MM.1S (cell line): ENCODE results near the gene PURA.
A peak's percentile ranks its signal among the peaks of the same experiment; 100 is the strongest.

Experiments used
- DNase-seq: peaks from one replicate; pipeline ENCODE4 v3.0.0-alpha.2; 2015
- H2AFZ ChIP-seq: fragments of 300-600 bp; sonication (generic); 2 replicates; pipeline ENCODE4 v1.6.0; 2016; ENCODE audit warnings: antibody characterized with exemption, low read length
- H3F3A ChIP-seq: fragments of 300-600 bp; sonication (generic); 2 replicates; pipeline ENCODE4 v1.6.1; 2016; ENCODE audit warnings: mild to moderate bottlenecking, antibody characterized with exemption, low read length, moderate library complexity, mixed read lengths; ENCODE audit not compliant: insufficient read depth
- H3K27ac ChIP-seq: fragments of 300-600 bp; sonication (generic); 2 replicates; pipeline ENCODE4 v1.5.1; 2016; ENCODE audit warnings: mild to moderate bottlenecking, low read length
- H3K27me3 ChIP-seq: fragments of 300-600 bp; sonication (generic); replicated peaks from 2 replicates; pipeline ENCODE4 v1.6.0; 2016; ENCODE audit warnings: low read length; ENCODE audit not compliant: insufficient read depth
- H3K36me3 ChIP-seq: fragments of 300-600 bp; sonication (generic); replicated peaks from 2 replicates; pipeline ENCODE4 v1.6.1; 2016; ENCODE audit warnings: mild to moderate bottlenecking, low read length, mixed read lengths; ENCODE audit not compliant: insufficient read depth
- H3K4me1 ChIP-seq: fragments of 300-600 bp; sonication (generic); 2 replicates; pipeline ENCODE4 v1.6.1; 2016; ENCODE audit warnings: low read length, mixed read lengths
- H3K4me2 ChIP-seq: fragments of 300-600 bp; sonication (generic); 2 replicates; pipeline ENCODE4 v1.6.0; 2016; ENCODE audit warnings: low read depth, low read length
- H3K4me3 ChIP-seq: fragments of 300-600 bp; sonication (generic); 2 replicates; pipeline ENCODE4 v1.5.1; 2016; ENCODE audit warnings: low read length, mixed read lengths
- H3K79me2 ChIP-seq: fragments of 300-600 bp; sonication (generic); 2 replicates; pipeline ENCODE4 v1.6.1; 2016; ENCODE audit warnings: mixed run types, low read length, mixed read lengths
- H3K9ac ChIP-seq: fragments of 300-600 bp; sonication (generic); 2 replicates; pipeline ENCODE4 v1.6.1; 2016; ENCODE audit warnings: low read length, mixed read lengths
- H3K9me2 ChIP-seq: fragments of 300-600 bp; sonication (generic); replicated peaks from 2 replicates; pipeline ENCODE4 v1.6.1; 2016; ENCODE audit warnings: mild to moderate bottlenecking, low read length, mixed read lengths; ENCODE audit not compliant: insufficient read depth
- H3K9me3 ChIP-seq: fragments of 300-600 bp; sonication (generic); replicated peaks from 2 replicates; pipeline ENCODE4 v1.6.1; 2016; ENCODE audit warnings: mild to moderate bottlenecking, low read length, mixed read lengths; ENCODE audit not compliant: insufficient read depth
- H4K20me1 ChIP-seq: fragments of 300-600 bp; sonication (generic); 2 replicates; pipeline ENCODE4 v1.6.1; 2016; ENCODE audit warnings: mild to moderate bottlenecking, low read length, moderate library complexity, mixed read lengths; ENCODE audit not compliant: insufficient read depth
- CTCF ChIP-seq: fragments of 300-600 bp; sonication (generic); IDR thresholded peaks from 2 replicates; pipeline ENCODE4 v1.5.1; 2016; ENCODE audit warnings: antibody characterized with exemption, low read length, mixed read lengths
- EZH2 ChIP-seq: fragments of 300-600 bp; sonication (generic); optimal IDR thresholded peaks from 2 replicates; pipeline ENCODE3; 2017; ENCODE audit warnings: low read depth, mild to moderate bottlenecking, antibody characterized with exemption, low read length, mixed read lengths
- EZH2phosphoT487 ChIP-seq: fragments of 300-600 bp; sonication (generic); IDR thresholded peaks from 2 replicates; pipeline ENCODE4 v1.6.1; 2018; ENCODE audit warnings: antibody characterized with exemption, low read length

Gene PURA

GRCh38 chr5:140116716-140117115 lies 2.8 kb downstream of the PURA start:
- H3K9ac ChIP-seq: no peak overlapping the region
- H3K36me3 ChIP-seq: no peaks in the 10 kb centered on the region
- no peak for TF ChIP-seq EZH2
- no peak for TF ChIP-seq CTCF
- TF ChIP-seq EZH2phosphoT487: no peak
- DNase-seq: no peak
- no peaks in the 10 kb centered on the region for H3K27me3 ChIP-seq
- no peaks in the 10 kb centered on the region for H3K9me2 ChIP-seq
- H2AFZ ChIP-seq: no peak overlapping the region
- H3K4me3 ChIP-seq: no peak overlapping the region
- no peak overlapping the region for H3K4me2 ChIP-seq
- H3K27ac ChIP-seq: no peak overlapping the region
- no peaks in the 10 kb centered on the region for H3K9me3 ChIP-seq
- H3K79me2 ChIP-seq: peaks cover 48% of the 10 kb centered on the region
- H4K20me1 ChIP-seq: peaks cover 5% of the 10 kb centered on the region; the same call in 1 of the 2 replicates
- 0 out of 2 replicates have a peak, but pooled peaks cover 8% of the 10 kb centered on the region for H3K4me1 ChIP-seq
- H3F3A ChIP-seq: peaks cover 11% of the 10 kb centered on the region

GRCh38 chr5:140117523-140117922 lies 3.6 kb downstream of the PURA start:
- Histone ChIP-seq H3K4me2 (no peak overlapping the region), H3K4me3 (no peak overlapping the region), H3K27ac (no peak overlapping the region), H3K79me2 (peaks cover 40% of the 10 kb centered on the region), H3K27me3 (no peaks in the 10 kb centered on the region), H2AFZ (no peak overlapping the region), H3K9me2 (no peaks in the 10 kb centered on the region), H4K20me1 (peaks cover 5% of the 10 kb centered on the region; the same call in 1 of the 2 replicates), H3K9ac (no peak overlapping the region), H3K36me3 (no peaks in the 10 kb centered on the region), H3K9me3 (no peaks in the 10 kb centered on the region), H3F3A (peaks cover 11% of the 10 kb centered on the region), H3K4me1 (0 out of 2 replicates have a peak, but pooled peaks cover 8% of the 10 kb centered on the region)
- no peak for DNase-seq
- TF ChIP-seq CTCF (no peak), EZH2phosphoT487 (no peak), EZH2 (no peak)

- peaks cover 11% of the 10 kb centered on the region for H3F3A ChIP-seq
- no peak overlapping the region for H3K4me2 ChIP-seq
- no peak overlapping the region for H3K4me3 ChIP-seq
- H3K36me3 ChIP-seq: no peaks in the 10 kb centered on the region
- no peak overlapping the region for H3K9ac ChIP-seq
- H3K27ac ChIP-seq: no peak overlapping the region
- no peaks in the 10 kb centered on the region for H3K9me2 ChIP-seq
- H4K20me1 ChIP-seq: peaks cover 5% of the 10 kb centered on the region; the same call in 1 of the 2 replicates
- no peaks in the 10 kb centered on the region for H3K27me3 ChIP-seq
- H3K4me1 ChIP-seq: peaks cover 12% of the 10 kb centered on the region; the same call in 1 of the 2 replicates
- TF ChIP-seq CTCF (peak; percentile 16), EZH2phosphoT487 (no peak), EZH2 (no peak)
- DNase-seq: no peak
- no peaks in the 10 kb centered on the region for H3K9me3 ChIP-seq
- H3K79me2 ChIP-seq: peaks cover 31% of the 10 kb centered on the region
- no peak overlapping the region for H2AFZ ChIP-seq
Measured at GRCh38 chr5:140118302-140118936, 4.5 kb downstream of the PURA start.
